ENCODE data around the gene AMY1B. TPM values are rescaled to one million over a fixed set of nuclear protein-coding genes. Genes with fewer than 3 reads are reported as not detected.
"Not testable (repeated sequence)": the region's sequence is repeated elsewhere in the genome, so short reads cannot be mapped to it uniquely, and the experiment has no call there.

The AMY1B gene
- total RNA-seq = not detected
- total RNA-seq = 0 reads per million in 2 donors

GRCh38 chr1:103696110-103696509 lies at the start of gene AMY1B:
Gene AMY1B, minus strand, starts transcription at chr1:103696210. Its CDS starts 571 bp downstream, at chr1:103695639.
- H3K4me3 Mint-ChIP-seq; H3K9me3 ChIP-seq (ENCODE audit: control insufficient read depth, low read length, poor library complexity, severe bottlenecking); DNase-seq; H3K4me1 Mint-ChIP-seq; H3K27me3 Mint-ChIP-seq; H3K36me3 Mint-ChIP-seq (ENCODE audit: low read depth); ATAC-seq; H3K27ac Mint-ChIP-seq: not testable (repeated sequence)

DNA sequence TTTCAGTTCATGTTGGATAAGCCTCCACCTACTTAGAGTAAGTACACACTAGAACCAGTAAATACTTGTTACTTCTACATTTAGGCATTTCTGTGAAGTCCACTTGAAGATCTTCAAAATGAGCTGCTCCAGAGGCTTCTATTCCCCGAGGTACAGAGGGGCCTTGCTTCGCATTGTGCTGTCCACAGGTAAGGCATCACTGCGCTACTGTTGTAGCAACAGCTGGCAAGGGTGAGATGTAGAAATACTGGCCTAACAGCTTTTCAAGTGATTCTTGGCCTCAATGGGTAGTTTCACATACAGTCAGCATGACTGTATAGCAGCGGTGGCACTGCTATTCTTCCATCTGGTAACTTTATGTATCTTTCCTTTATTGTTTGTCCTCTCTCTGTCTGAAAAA lies 49.0 kb upstream of the AMY1B start:
- DNase-seq; H3K27me3 Mint-ChIP-seq; H3K9me3 ChIP-seq (ENCODE audit: control insufficient read depth, low read length, poor library complexity, severe bottlenecking); H3K4me1 Mint-ChIP-seq; H3K4me3 Mint-ChIP-seq; ATAC-seq; H3K27ac Mint-ChIP-seq; H3K36me3 Mint-ChIP-seq (ENCODE audit: low read depth): not testable (repeated sequence)

- not testable (repeated sequence) for H3K27ac Mint-ChIP-seq; H3K4me3 Mint-ChIP-seq; H3K36me3 Mint-ChIP-seq (ENCODE audit: low read depth); DNase-seq; H3K27me3 Mint-ChIP-seq; H3K4me1 Mint-ChIP-seq; ATAC-seq; H3K9me3 ChIP-seq (ENCODE audit: control insufficient read depth, low read length, poor library complexity, severe bottlenecking)
These were observed 48.4 kb upstream of the AMY1B start for GRCh38 chr1:103744449-103744848.

- DNase-seq; H3K9me3 ChIP-seq (ENCODE audit: control insufficient read depth, low read length, poor library complexity, severe bottlenecking); H3K4me3 Mint-ChIP-seq; H3K27ac Mint-ChIP-seq; H3K36me3 Mint-ChIP-seq (ENCODE audit: low read depth); ATAC-seq; H3K4me1 Mint-ChIP-seq; H3K27me3 Mint-ChIP-seq: not testable (repeated sequence)
These were observed 42.0 kb upstream of the AMY1B start for GRCh38 chr1:103738031-103738430.

- not testable (repeated sequence) for ATAC-seq; H3K27ac Mint-ChIP-seq; H3K27me3 Mint-ChIP-seq; H3K9me3 ChIP-seq (ENCODE audit: control insufficient read depth, low read length, poor library complexity, severe bottlenecking); DNase-seq; H3K36me3 Mint-ChIP-seq (ENCODE audit: low read depth); H3K4me1 Mint-ChIP-seq; H3K4me3 Mint-ChIP-seq
These were observed 39.3 kb upstream of the AMY1B start for GRCh38 chr1:103735334-103735733.

GRCh38 chr1:103721473-103721872 lies 25.5 kb upstream of the AMY1B start:
- not testable (repeated sequence) for H3K4me3 Mint-ChIP-seq; H3K27me3 Mint-ChIP-seq; DNase-seq; H3K27ac Mint-ChIP-seq; H3K9me3 ChIP-seq (ENCODE audit: control insufficient read depth, low read length, poor library complexity, severe bottlenecking); ATAC-seq; H3K36me3 Mint-ChIP-seq (ENCODE audit: low read depth); H3K4me1 Mint-ChIP-seq

GRCh38 chr1:103717404-103717803 lies 21.4 kb upstream of the AMY1B start:
- H3K9me3 ChIP-seq (ENCODE audit: control insufficient read depth, low read length, poor library complexity, severe bottlenecking); H3K4me1 Mint-ChIP-seq; H3K36me3 Mint-ChIP-seq (ENCODE audit: low read depth); DNase-seq; H3K27ac Mint-ChIP-seq; ATAC-seq; H3K27me3 Mint-ChIP-seq; H3K4me3 Mint-ChIP-seq: not testable (repeated sequence)

DNA sequence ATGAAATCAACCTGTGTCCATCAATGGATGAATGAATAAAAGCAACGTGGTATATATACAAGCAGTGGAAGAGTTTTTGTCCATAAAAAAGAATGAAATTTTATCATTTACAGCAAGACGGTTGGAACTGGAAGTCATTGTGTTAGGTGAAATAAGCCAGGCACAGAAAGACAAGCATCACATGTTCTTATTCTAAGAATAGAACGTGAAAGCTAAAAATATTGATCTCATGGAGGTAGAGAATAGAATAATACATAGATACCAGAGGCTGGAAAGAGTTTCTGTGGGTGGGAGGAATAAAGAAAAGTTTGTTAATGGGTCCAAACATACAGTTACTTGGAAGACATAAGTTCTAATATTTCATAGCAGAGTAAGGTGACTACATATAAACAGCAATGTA lies 14.4 kb upstream of the AMY1B start:
- H3K4me1 Mint-ChIP-seq; H3K4me3 Mint-ChIP-seq; H3K9me3 ChIP-seq (ENCODE audit: control insufficient read depth, low read length, poor library complexity, severe bottlenecking); H3K27me3 Mint-ChIP-seq; H3K27ac Mint-ChIP-seq; DNase-seq; ATAC-seq; H3K36me3 Mint-ChIP-seq (ENCODE audit: low read depth): not testable (repeated sequence)

GRCh38 chr1:103707670-103708069 lies 11.7 kb upstream of the AMY1B start:
- H3K27ac Mint-ChIP-seq; H3K9me3 ChIP-seq (ENCODE audit: control insufficient read depth, low read length, poor library complexity, severe bottlenecking); H3K36me3 Mint-ChIP-seq (ENCODE audit: low read depth); H3K4me3 Mint-ChIP-seq; H3K4me1 Mint-ChIP-seq; H3K27me3 Mint-ChIP-seq; DNase-seq; ATAC-seq: not testable (repeated sequence)

GRCh38 chr1:103701256-103701655 lies 5.2 kb upstream of the AMY1B start:
- H3K4me3 Mint-ChIP-seq; H3K9me3 ChIP-seq (ENCODE audit: control insufficient read depth, low read length, poor library complexity, severe bottlenecking); H3K4me1 Mint-ChIP-seq; DNase-seq; H3K36me3 Mint-ChIP-seq (ENCODE audit: low read depth); ATAC-seq; H3K27me3 Mint-ChIP-seq; H3K27ac Mint-ChIP-seq: not testable (repeated sequence)

GRCh38 chr1:103700669-103701068 lies 4.7 kb upstream of the AMY1B start:
- not testable (repeated sequence) for H3K4me3 Mint-ChIP-seq; DNase-seq; H3K36me3 Mint-ChIP-seq (ENCODE audit: low read depth); H3K27ac Mint-ChIP-seq; ATAC-seq; H3K9me3 ChIP-seq (ENCODE audit: control insufficient read depth, low read length, poor library complexity, severe bottlenecking); H3K4me1 Mint-ChIP-seq; H3K27me3 Mint-ChIP-seq

- not testable (repeated sequence) for H3K27me3 Mint-ChIP-seq; H3K27ac Mint-ChIP-seq; ATAC-seq; H3K4me1 Mint-ChIP-seq; DNase-seq; H3K36me3 Mint-ChIP-seq (ENCODE audit: low read depth); H3K4me3 Mint-ChIP-seq; H3K9me3 ChIP-seq (ENCODE audit: control insufficient read depth, low read length, poor library complexity, severe bottlenecking)
These were observed 1.4 kb upstream of the AMY1B start for GRCh38 chr1:103697430-103697829.

GRCh38 chr1:103676335-103676734 lies 19.7 kb downstream of the AMY1B start:
- H3K27ac Mint-ChIP-seq; H3K36me3 Mint-ChIP-seq (ENCODE audit: low read depth); ATAC-seq; DNase-seq; H3K27me3 Mint-ChIP-seq; H3K9me3 ChIP-seq (ENCODE audit: control insufficient read depth, low read length, poor library complexity, severe bottlenecking); H3K4me1 Mint-ChIP-seq; H3K4me3 Mint-ChIP-seq: not testable (repeated sequence)

DNA sequence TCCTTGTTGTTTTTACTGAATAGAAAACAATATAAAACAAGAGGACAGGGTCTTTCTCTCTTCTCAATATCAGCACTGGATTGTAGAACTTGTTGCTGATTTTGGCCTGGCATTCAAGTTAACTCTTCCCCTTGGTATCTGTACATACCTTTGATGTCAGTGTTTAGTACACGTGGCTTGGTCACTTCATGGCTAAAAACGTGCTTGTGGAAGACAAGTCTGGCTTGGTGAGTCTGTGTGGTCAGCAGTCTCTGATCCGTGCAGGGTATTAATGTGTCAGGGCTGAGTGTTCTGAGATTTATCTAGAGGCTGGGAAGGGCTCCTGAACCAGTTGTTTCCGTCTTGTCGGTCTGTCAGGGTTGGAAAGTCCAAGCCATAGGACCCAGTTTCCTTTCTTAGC lies 40.5 kb downstream of the AMY1B start, which contains the start of gene AMY1A:
TSS of gene AMY1A (plus strand) at position 301 of the 400 bp plus-strand sequence. CDS start 571 bp downstream, outside the sequence.
- DNase-seq; ATAC-seq; H3K4me1 Mint-ChIP-seq; H3K9me3 ChIP-seq (ENCODE audit: control insufficient read depth, low read length, poor library complexity, severe bottlenecking); H3K27me3 Mint-ChIP-seq; H3K4me3 Mint-ChIP-seq; H3K36me3 Mint-ChIP-seq (ENCODE audit: low read depth); H3K27ac Mint-ChIP-seq: not testable (repeated sequence)

Data from T-helper 17 cell (primary cell).